Tibial nerve (tissue), 4 donors: ENCODE measurements around the gene AGTRAP.

Source experiments
- EP300 ChIP-seq, 2 donors: sonication (generic); formaldehyde crosslinking; IDR thresholded peaks; one replicate each; pipeline ENCODE4 v1.6.1; 2017; ENCODE audit warnings: antibody characterized with exemption in 2 of 2, mild to moderate bottlenecking in 1 of 2
- POLR2A ChIP-seq, 2 donors: fragments of 450-650 bp; IDR thresholded peaks; one replicate each; pipeline ENCODE4 v1.6.1; 2017; ENCODE audit warnings: antibody characterized with exemption in 2 of 2, mild to moderate bottlenecking in 2 of 2, moderate library complexity in 2 of 2
- TF ChIP-seq, protein P1 (sequence below), 5 experiments: fragments of 200-600 bp in 3 of 5; fragments of 450-650 bp in 2 of 5; sonication (generic) in 3 of 5; IDR thresholded peaks; one replicate each; pipeline ENCODE4 v1.5.1; 2016 to 2019; ENCODE audit warnings: antibody characterized with exemption in 5 of 5, mild to moderate bottlenecking in 3 of 5, moderate library complexity in 2 of 5

- TF ChIP-seq, protein P1, sequence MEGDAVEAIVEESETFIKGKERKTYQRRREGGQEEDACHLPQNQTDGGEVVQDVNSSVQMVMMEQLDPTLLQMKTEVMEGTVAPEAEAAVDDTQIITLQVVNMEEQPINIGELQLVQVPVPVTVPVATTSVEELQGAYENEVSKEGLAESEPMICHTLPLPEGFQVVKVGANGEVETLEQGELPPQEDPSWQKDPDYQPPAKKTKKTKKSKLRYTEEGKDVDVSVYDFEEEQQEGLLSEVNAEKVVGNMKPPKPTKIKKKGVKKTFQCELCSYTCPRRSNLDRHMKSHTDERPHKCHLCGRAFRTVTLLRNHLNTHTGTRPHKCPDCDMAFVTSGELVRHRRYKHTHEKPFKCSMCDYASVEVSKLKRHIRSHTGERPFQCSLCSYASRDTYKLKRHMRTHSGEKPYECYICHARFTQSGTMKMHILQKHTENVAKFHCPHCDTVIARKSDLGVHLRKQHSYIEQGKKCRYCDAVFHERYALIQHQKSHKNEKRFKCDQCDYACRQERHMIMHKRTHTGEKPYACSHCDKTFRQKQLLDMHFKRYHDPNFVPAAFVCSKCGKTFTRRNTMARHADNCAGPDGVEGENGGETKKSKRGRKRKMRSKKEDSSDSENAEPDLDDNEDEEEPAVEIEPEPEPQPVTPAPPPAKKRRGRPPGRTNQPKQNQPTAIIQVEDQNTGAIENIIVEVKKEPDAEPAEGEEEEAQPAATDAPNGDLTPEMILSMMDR (IDR thresholded peaks at IDR 0.05), result no peak
- no peak for TF ChIP-seq POLR2A (IDR thresholded peaks at IDR 0.05)
- no peak for TF ChIP-seq EP300 (IDR thresholded peaks at IDR 0.05)
Measured at GRCh38 chr1:11733306-11733705, 2.6 kb upstream of the AGTRAP start.
